SK-N-DZ (cell line): ENCODE data around the gene LCK.
"Not testable (repeated sequence)": the region's sequence is repeated elsewhere in the genome, so short reads cannot be mapped to it uniquely, and the experiment has no call there.

ENCODE experiments used
- DNase-seq: peaks from one replicate; pipeline ENCODE4 v3.0.0-alpha.2; 2015; ENCODE audit warnings: low spot score

The LCK gene

GRCh38 chr1:32273391-32274208, 22.5 kb downstream of the LCK start:
- DNase-seq, result no peak

GRCh38 chr1:32274646-32275340, 23.7 kb downstream of the LCK start:
- no peak for DNase-seq

GRCh38 chr1:32275424-32275823, 24.4 kb downstream of the LCK start:
- DNase-seq, result no peak

GRCh38 chr1:32276032-32276782, 25.1 kb downstream of the LCK start:
- DNase-seq, result no peak

GRCh38 chr1:32284777-32285176, 33.7 kb downstream of the LCK start:
- not testable (repeated sequence) for DNase-seq

- no peak for DNase-seq
These were observed 34.6 kb downstream of the LCK start for GRCh38 chr1:32285658-32286057.

GRCh38 chr1:32286763-32287162, 35.7 kb downstream of the LCK start:
- no peak for DNase-seq

GRCh38 chr1:32289256-32289655, 38.2 kb downstream of the LCK start:
- no peak for DNase-seq

- DNase-seq, result no peak
These were observed 40.2 kb downstream of the LCK start for GRCh38 chr1:32291145-32291707.

GRCh38 chr1:32291708-32292538, 40.9 kb downstream of the LCK start, which contains the start of gene HDAC1:
TSS of gene HDAC1 (plus strand) at chr1:32292083. CDS start at chr1:32292170, 87 bp downstream.
- peak; percentile 94 for DNase-seq

GRCh38 chr1:32298211-32298610, 47.1 kb downstream of the LCK start:
- not testable (repeated sequence) for DNase-seq

GRCh38 chr1:32299327-32299726, 48.3 kb downstream of the LCK start:
- DNase-seq, result no peak

- DNase-seq, result no peak
These were observed 52.3 kb downstream of the LCK start for GRCh38 chr1:32303358-32303757.

GRCh38 chr1:32303997-32304622, 53.0 kb downstream of the LCK start:
- DNase-seq, result no peak

- DNase-seq, result no peak
These were observed 54.2 kb downstream of the LCK start for GRCh38 chr1:32305310-32305709.

- DNase-seq, result no peak
These were observed 56.3 kb downstream of the LCK start for GRCh38 chr1:32307324-32307723.

- DNase-seq, result no peak
These were observed 58.9 kb downstream of the LCK start for GRCh38 chr1:32309960-32310359.

- no peak for DNase-seq
These were observed 60.8 kb downstream of the LCK start for GRCh38 chr1:32311709-32312393.

GRCh38 chr1:32316903-32317277, 65.8 kb downstream of the LCK start:
- DNase-seq, result no peak
